PC-9 (cell line): ENCODE data around the gene LTC4S. TPM values are rescaled to one million over a fixed set of nuclear protein-coding genes. Genes with fewer than 3 reads are reported as not detected.
A peak's percentile ranks its signal among the peaks of the same experiment; 100 is the strongest.

Experiments used
- BruUV-seq: library from RNA; stranded (reverse); fragments of 400-500 nt; replicated peaks from 2 replicates; lab custom pipeline; 2021; lab: Mats Ljungman, UMichigan
- CTCF ChIA-PET: fragments of 300-600 bp; sonication (Branson Sonifier 250); formaldehyde crosslinking; loops from one replicate; lab custom pipeline; 2022; ENCODE audit warnings: antibody characterized with exemption; lab: Charles Lee
- POLR2A ChIA-PET: fragments of 300-600 bp; sonication (Branson Sonifier 250); formaldehyde crosslinking; loops from one replicate; lab custom pipeline; 2022; ENCODE audit warnings: antibody characterized with exemption; ENCODE audit not compliant: unreplicated experiment; lab: Charles Lee
- DNase-seq, 2 experiments: peaks; one replicate each; pipeline versions ENCODE4 v3.0.0 to v3.0.0-alpha.2; 2015 to 2022; ENCODE audit warnings: mixed read lengths in 1 of 2
- H2AFZ ChIP-seq: fragments of 200-600 bp; sonication (generic); 2 replicates; pipeline ENCODE4 v1.8.1; 2017; ENCODE audit warnings: antibody characterized with exemption
- H3F3A ChIP-seq: fragments of 200-600 bp; sonication (generic); 2 replicates; pipeline ENCODE4 v1.8.1; 2017; ENCODE audit warnings: antibody characterized with exemption, mild to moderate bottlenecking, low read depth; ENCODE audit not compliant: insufficient read depth
- H3K27ac ChIP-seq: fragments of 200-600 bp; sonication (generic); 2 replicates; pipeline ENCODE4 v1.6.1; 2016; ENCODE audit warnings: mixed run types
- H3K27me3 ChIP-seq: fragments of 200-600 bp; sonication (generic); 2 replicates; pipeline ENCODE4 v1.6.1; 2016; ENCODE audit warnings: low read depth, mixed run types; ENCODE audit not compliant: insufficient read depth
- H3K36me3 ChIP-seq: fragments of 200-600 bp; sonication (generic); 2 replicates; pipeline ENCODE4 v1.6.1; 2016; ENCODE audit warnings: low read depth, mixed run types
- H3K4me1 ChIP-seq: fragments of 200-600 bp; sonication (generic); replicated peaks from 2 replicates; pipeline ENCODE4 v1.6.1; 2016; ENCODE audit warnings: mixed run types; ENCODE audit not compliant: insufficient read depth
- H3K4me2 ChIP-seq: fragments of 200-600 bp; sonication (generic); 2 replicates; pipeline ENCODE4 v1.6.1; 2017; ENCODE audit warnings: mixed run types
- H3K4me3 ChIP-seq: fragments of 200-600 bp; sonication (generic); 2 replicates; pipeline ENCODE4 v1.6.1; 2016; ENCODE audit warnings: mixed run types
- H3K79me2 ChIP-seq: fragments of 200-600 bp; sonication (generic); 2 replicates; pipeline ENCODE4 v1.6.1; 2017; ENCODE audit warnings: low read depth, mixed run types
- H3K9me2 ChIP-seq: fragments of 200-600 bp; sonication (generic); 2 replicates; pipeline ENCODE4 v1.8.1; 2017; ENCODE audit warnings: mild to moderate bottlenecking; ENCODE audit not compliant: insufficient read depth
- H3K9me3 ChIP-seq: fragments of 200-600 bp; sonication (generic); 2 replicates; pipeline ENCODE4 v1.8.1; 2016; ENCODE audit warnings: low read depth; ENCODE audit not compliant: insufficient read depth
- H4K20me1 ChIP-seq: fragments of 200-600 bp; sonication (generic); 2 replicates; pipeline ENCODE4 v1.8.1; 2017; ENCODE audit not compliant: insufficient read depth
- EZH2 ChIP-seq: fragments of 200-600 bp; sonication (generic); IDR thresholded peaks from 2 replicates; pipeline ENCODE4 v1.8.0; 2017; ENCODE audit warnings: antibody characterized with exemption, low read depth
- intact Hi-C: fragments of 100-400 bp; cut with micrococcal nuclease; formaldehyde crosslinking; loops from one replicate; pipeline ENCODE4 v1.10.0; 2022; ENCODE audit not compliant: unreplicated experiment
- total RNA-seq: library from RNA; stranded (reverse); gene quantifications from 2 replicates; pipeline ENCODE4 v1.2.3, GENCODE V29; 2021
- TF ChIP-seq, protein P1 (sequence below): fragments of 200-600 bp; sonication (generic); conservative IDR thresholded peaks from 2 replicates; pipeline ENCODE4 v1.6.1; 2017; ENCODE audit warnings: mixed run types, antibody characterized with exemption, mild to moderate bottlenecking, moderate library complexity

LTC4S gene
- total RNA-seq, 1 experiment from 2014 or later = 9.7 TPM

DNA sequence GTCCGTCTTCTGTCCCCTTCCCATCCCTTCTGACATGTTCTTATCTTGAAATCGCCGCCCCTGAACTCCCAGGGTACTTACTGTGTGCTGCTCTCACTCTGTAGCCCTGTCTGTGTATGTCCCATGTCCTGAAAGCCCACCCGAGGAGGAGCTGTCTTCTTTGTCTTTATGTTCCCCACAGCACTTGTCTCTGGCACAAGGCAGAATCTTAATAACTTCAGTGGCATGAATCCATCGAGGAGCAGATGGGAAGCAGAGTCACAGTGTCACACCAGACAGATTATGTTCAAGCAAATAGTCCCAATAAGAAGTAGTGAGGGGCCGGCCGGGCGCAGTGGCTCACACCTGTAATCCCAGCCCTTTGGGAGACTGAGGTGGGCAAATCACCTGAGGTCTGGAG, 29.7 kb upstream of the LTC4S start:
- H3K27ac ChIP-seq = no peak overlapping the region
- POLR2A ChIA-PET = interaction anchor here (0.7 kb wide), 1 partner anchor 62 kb away, joined by 4 read pairs; no protein-coding TSS in a partner anchor
- no TSS peak for BruUV-seq

DNA sequence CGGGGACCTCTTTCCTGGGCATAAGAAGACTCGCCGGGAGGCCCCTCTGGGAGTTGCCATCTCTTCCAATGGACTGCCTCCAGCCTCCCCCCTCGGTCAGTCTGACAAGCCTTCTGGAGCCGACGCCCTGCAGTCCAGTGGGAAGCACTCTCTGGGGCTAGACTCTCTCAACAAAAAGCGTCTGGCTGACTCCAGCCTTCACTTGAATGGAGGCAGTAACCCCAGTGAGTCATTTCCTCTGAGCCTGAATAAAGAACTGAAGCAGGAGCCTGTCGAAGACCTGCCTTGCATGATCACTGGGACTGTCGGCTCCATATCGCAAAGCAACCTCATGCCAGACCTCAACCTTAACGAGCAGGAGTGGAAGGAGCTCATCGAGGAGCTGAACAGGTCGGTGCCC, 28.4 kb upstream of the LTC4S start:
- H3K4me1 ChIP-seq = peaks cover 32% of the 10 kb centered on the region
- no peak overlapping the region for H3K4me2 ChIP-seq
- H3K9me3 ChIP-seq = no peaks in the 10 kb centered on the region
- H3K27me3 ChIP-seq = no peaks in the 10 kb centered on the region
- CTCF ChIA-PET = no interaction called here
- intact Hi-C loops = no loop called here
- H3K79me2 ChIP-seq = peaks cover 41% of the 10 kb centered on the region
- BruUV-seq = no TSS peak
- H3F3A ChIP-seq = peaks cover 20% of the 10 kb centered on the region
- H3K27ac ChIP-seq = no peak overlapping the region; the same call in 1 of the 2 replicates
- peaks cover 29% of the 10 kb centered on the region for H4K20me1 ChIP-seq
- H2AFZ ChIP-seq = no peak overlapping the region
- 0 out of 2 replicates have a peak, but pooled peaks cover 6% of the 10 kb centered on the region for H3K36me3 ChIP-seq
- DNase-seq = peak in 1 of 2 experiments; percentile 46
- POLR2A ChIA-PET = no interaction called here
- TF ChIP-seq, protein P1, sequence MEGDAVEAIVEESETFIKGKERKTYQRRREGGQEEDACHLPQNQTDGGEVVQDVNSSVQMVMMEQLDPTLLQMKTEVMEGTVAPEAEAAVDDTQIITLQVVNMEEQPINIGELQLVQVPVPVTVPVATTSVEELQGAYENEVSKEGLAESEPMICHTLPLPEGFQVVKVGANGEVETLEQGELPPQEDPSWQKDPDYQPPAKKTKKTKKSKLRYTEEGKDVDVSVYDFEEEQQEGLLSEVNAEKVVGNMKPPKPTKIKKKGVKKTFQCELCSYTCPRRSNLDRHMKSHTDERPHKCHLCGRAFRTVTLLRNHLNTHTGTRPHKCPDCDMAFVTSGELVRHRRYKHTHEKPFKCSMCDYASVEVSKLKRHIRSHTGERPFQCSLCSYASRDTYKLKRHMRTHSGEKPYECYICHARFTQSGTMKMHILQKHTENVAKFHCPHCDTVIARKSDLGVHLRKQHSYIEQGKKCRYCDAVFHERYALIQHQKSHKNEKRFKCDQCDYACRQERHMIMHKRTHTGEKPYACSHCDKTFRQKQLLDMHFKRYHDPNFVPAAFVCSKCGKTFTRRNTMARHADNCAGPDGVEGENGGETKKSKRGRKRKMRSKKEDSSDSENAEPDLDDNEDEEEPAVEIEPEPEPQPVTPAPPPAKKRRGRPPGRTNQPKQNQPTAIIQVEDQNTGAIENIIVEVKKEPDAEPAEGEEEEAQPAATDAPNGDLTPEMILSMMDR = no peak
- TF ChIP-seq EZH2 = no peak
- no peak overlapping the region for H3K4me3 ChIP-seq
- no peaks in the 10 kb centered on the region for H3K9me2 ChIP-seq

More for the DNA sequence above, 29.7 kb upstream of the LTC4S start:
- H3K4me2 ChIP-seq = 0 out of 2 replicates have a peak overlapping the region, but pooled peaks have one; percentile 43
- H3K79me2 ChIP-seq = peaks cover 54% of the 10 kb centered on the region
- H3K4me3 ChIP-seq = no peak overlapping the region
- H3K9me3 ChIP-seq = no peaks in the 10 kb centered on the region
- TF ChIP-seq EZH2 = no peak
- TF ChIP-seq, protein P1 = no peak
- CTCF ChIA-PET = interaction anchor here (0.6 kb wide), 1 partner anchor 536 kb away, joined by 3 read pairs; no protein-coding TSS in a partner anchor
- H3K4me1 ChIP-seq = peaks cover 46% of the 10 kb centered on the region
- DNase-seq = no peak
- H3K9me2 ChIP-seq = no peaks in the 10 kb centered on the region
- no peaks in the 10 kb centered on the region for H3K27me3 ChIP-seq
- intact Hi-C loops = loop anchor here (5.0 kb wide), 2 partner anchors 73 to 143 kb away; partner anchors contain the start of gene TBC1D9B
- peaks cover 20% of the 10 kb centered on the region for H3F3A ChIP-seq
- H4K20me1 ChIP-seq = peaks cover 34% of the 10 kb centered on the region
- 0 out of 2 replicates have a peak, but pooled peaks cover 6% of the 10 kb centered on the region for H3K36me3 ChIP-seq
- H2AFZ ChIP-seq = no peak overlapping the region

DNA sequence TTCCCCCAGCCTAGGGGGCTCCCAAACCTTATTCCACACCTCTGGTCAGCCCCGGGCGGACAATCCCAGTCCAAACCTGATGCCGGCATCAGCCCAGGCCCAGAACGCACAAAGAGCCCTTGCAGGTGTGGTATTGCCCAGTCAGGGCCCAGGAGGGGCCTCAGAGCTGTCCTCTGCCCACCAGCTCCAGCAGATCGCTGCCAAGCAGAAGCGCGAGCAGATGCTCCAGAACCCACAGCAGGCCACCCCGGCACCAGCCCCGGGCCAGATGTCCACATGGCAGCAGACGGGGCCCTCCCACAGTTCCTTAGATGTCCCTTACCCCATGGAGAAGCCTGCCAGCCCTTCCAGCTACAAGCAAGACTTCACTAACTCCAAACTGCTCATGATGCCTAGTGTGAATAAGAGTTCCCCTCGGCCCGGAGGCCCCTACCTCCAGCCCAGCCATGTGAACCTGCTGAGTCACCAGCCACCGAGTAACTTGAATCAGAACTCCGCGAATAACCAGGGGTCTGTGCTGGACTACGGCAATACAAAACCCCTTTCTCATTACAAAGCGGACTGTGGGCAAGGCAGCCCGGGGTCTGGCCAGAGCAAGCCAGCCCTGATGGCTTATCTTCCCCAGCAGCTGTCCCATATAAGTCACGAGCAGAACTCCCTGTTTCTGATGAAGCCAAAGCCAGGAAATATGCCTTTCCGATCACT, 27.6 kb upstream of the LTC4S start:
- H3K4me1 ChIP-seq = peaks cover 29% of the 10 kb centered on the region
- no peaks in the 10 kb centered on the region for H3K9me2 ChIP-seq
- ChIA-PET POLR2A (no interaction called here), CTCF (interaction anchor here (0.6 kb wide), 1 partner anchor 731 kb away, joined by 7 read pairs; no protein-coding TSS in a partner anchor)
- peaks cover 37% of the 10 kb centered on the region for H3K79me2 ChIP-seq
- no TSS peak for BruUV-seq
- H3K27ac ChIP-seq = no peak overlapping the region; the same call in 1 of the 2 replicates
- no peak overlapping the region for H3K4me3 ChIP-seq
- H3F3A ChIP-seq = peaks cover 18% of the 10 kb centered on the region
- H3K27me3 ChIP-seq = no peaks in the 10 kb centered on the region
- peaks cover 28% of the 10 kb centered on the region for H4K20me1 ChIP-seq
- intact Hi-C loops = no loop called here
- no peak for DNase-seq
- 0 out of 2 replicates have a peak, but pooled peaks cover 6% of the 10 kb centered on the region for H3K36me3 ChIP-seq
- H2AFZ ChIP-seq = no peak overlapping the region
- H3K9me3 ChIP-seq = no peaks in the 10 kb centered on the region
- TF ChIP-seq EZH2 = no peak
- TF ChIP-seq, protein P1 = no peak
- no peak overlapping the region for H3K4me2 ChIP-seq
